Naive thymus-derived CD4-positive, alpha-beta T cell (primary cell): ENCODE results near the gene MAP10. TPM values are rescaled to one million over a fixed set of nuclear protein-coding genes. Genes with fewer than 3 reads are reported as not detected.

ENCODE experiments used
- ATAC-seq: fragments of 150-1000 bp; cut with Tn5 transposase; 2 replicates; pipeline ENCODE4 v1.10.0; 2021; ENCODE audit warnings: mild to moderate bottlenecking, moderate library complexity
- CTCF ChIA-PET: fragments of 350-600 bp; sonication (Branson Sonifier 250); formaldehyde crosslinking; loops from one replicate; lab custom pipeline; 2021; ENCODE audit warnings: antibody characterized with exemption; lab: Charles Lee
- POLR2A ChIA-PET: fragments of 350-600 bp; sonication (Branson Sonifier 250); formaldehyde crosslinking; loops from one replicate; lab custom pipeline; 2021; ENCODE audit warnings: antibody characterized with exemption, inconsistent platforms; lab: Charles Lee
- DNase-seq, 9 donors: peaks; one replicate each; pipeline versions ENCODE4 v3.0.0 to v3.0.0-alpha.2; 2020 to 2022; ENCODE audit warnings: mixed read lengths in 1 of 9
- H3K27ac ChIP-seq: one replicate; pipeline ENCODE4 v1.7.0; 2013; ENCODE audit warnings: mild to moderate bottlenecking, low read depth, low read length, moderate library complexity
- H3K27me3 ChIP-seq, 2 donors: one replicate each; pipeline ENCODE4 v1.7.0; 2013; ENCODE audit warnings: low read length in 2 of 2, mild to moderate bottlenecking in 2 of 2, moderate library complexity in 2 of 2; ENCODE audit not compliant: control insufficient read depth in 2 of 2, insufficient read depth in 2 of 2
- H3K36me3 ChIP-seq, 3 experiments: 1 replicate in 2 of 3; 2 replicates in 1 of 3; pipeline ENCODE4 v1.7.0; 2013; ENCODE audit warnings: low read length in 3 of 3, mild to moderate bottlenecking in 3 of 3, moderate library complexity in 1 of 3; ENCODE audit not compliant: insufficient read depth in 3 of 3, control insufficient read depth in 2 of 3
- H3K4me1 ChIP-seq, 2 donors: one replicate each; pipeline ENCODE4 v1.7.0; 2013; ENCODE audit warnings: low read length in 2 of 2, mild to moderate bottlenecking in 2 of 2, moderate library complexity in 1 of 2; ENCODE audit not compliant: control insufficient read depth in 2 of 2, insufficient read depth in 2 of 2
- H3K4me3 ChIP-seq: 2 replicates; pipeline ENCODE4 v1.7.0; 2013; ENCODE audit warnings: mild to moderate bottlenecking, low read length
- H3K9me3 ChIP-seq, 3 experiments: 1 replicate in 2 of 3; 2 replicates in 1 of 3; pipeline ENCODE4 v1.7.0; 2013; ENCODE audit warnings: low read length in 3 of 3; ENCODE audit not compliant: control insufficient read depth in 2 of 3
- H3K27ac Mint-ChIP-seq, 9 donors: one replicate each; pipeline ENCODE4 v1.8.0; 2020 to 2022; ENCODE audit warnings: mixed read lengths in 9 of 9, mild to moderate bottlenecking in 8 of 9, moderate library complexity in 5 of 9, inconsistent platforms in 2 of 9
- H3K27me3 Mint-ChIP-seq, 5 donors: one replicate each; pipeline ENCODE4 v1.8.0; 2021 to 2022; ENCODE audit warnings: mixed read lengths in 5 of 5, mild to moderate bottlenecking in 1 of 5
- H3K36me3 Mint-ChIP-seq, 5 donors: one replicate each; pipeline ENCODE4 v1.8.0; 2020 to 2022; ENCODE audit warnings: mixed read lengths in 5 of 5, mild to moderate bottlenecking in 3 of 5, inconsistent platforms in 1 of 5
- H3K4me1 Mint-ChIP-seq, 7 donors: one replicate each; pipeline ENCODE4 v1.8.0; 2020 to 2022; ENCODE audit warnings: mixed read lengths in 7 of 7, mild to moderate bottlenecking in 3 of 7, inconsistent platforms in 1 of 7
- H3K4me3 Mint-ChIP-seq, 10 donors: one replicate each; pipeline ENCODE4 v1.8.0; 2020 to 2022; ENCODE audit warnings: mild to moderate bottlenecking in 10 of 10, mixed read lengths in 10 of 10, moderate library complexity in 6 of 10, inconsistent platforms in 2 of 10
- H3K9me3 Mint-ChIP-seq, 11 donors: one replicate each; pipeline ENCODE4 v1.8.0; 2020 to 2022; ENCODE audit warnings: mixed read lengths in 11 of 11, mild to moderate bottlenecking in 4 of 11, inconsistent platforms in 1 of 11, moderate library complexity in 1 of 11
- intact Hi-C, 2 donors: fragments of 100-400 bp; cut with micrococcal nuclease; formaldehyde crosslinking; loops; one replicate each; pipeline ENCODE4 v1.15.1; 2023
- polyA plus RNA-seq, 2 donors: library from polyadenylated mRNA; unstranded; fragments of 300-500 nt; fragmentation: Illumina TruSeq; gene quantifications; one replicate each; pipeline ENCODE4 v1.2.3, GENCODE V29; 2021
- total RNA-seq, 6 experiments: library from RNA in 5 of 6; stranded (reverse) in 5 of 6; gene quantifications; 1 replicate in 5 of 6; 2 replicates in 1 of 6; pipeline ENCODE4 v1.2.3 and lab custom pipeline; 2021 to 2026

Gene MAP10
- total and polyA plus RNA-seq, 7 experiments from 2014 or later: 1.5 to 4.5 (median 2.4) TPM

- no peaks in the 10 kb centered on the region for H3K9me3 ChIP-seq
- H3K36me3 ChIP-seq: no peaks in the 10 kb centered on the region
- no peak overlapping the region for H3K4me3 ChIP-seq
- intact Hi-C loops: no loop called here
- H3K4me3 Mint-ChIP-seq: no peak overlapping the region
- no peaks in the 10 kb centered on the region for H3K27me3 Mint-ChIP-seq
- peaks cover 0 to 23% (median 9%) of the 10 kb centered on the region in 11 donors for H3K9me3 Mint-ChIP-seq
- H3K27ac ChIP-seq: no peak overlapping the region
- ATAC-seq (no peak), DNase-seq (no peak)
- CTCF ChIA-PET: no interaction called here
- H3K27me3 ChIP-seq: no peaks in the 10 kb centered on the region
- H3K4me1 Mint-ChIP-seq: no peaks in the 10 kb centered on the region
- POLR2A ChIA-PET: no interaction called here
- H3K36me3 Mint-ChIP-seq: peaks cover 0 to 13% (median 0%) of the 10 kb centered on the region in 5 donors
- H3K4me1 ChIP-seq: no peaks in the 10 kb centered on the region
- no peak overlapping the region for H3K27ac Mint-ChIP-seq
Observed at GRCh38 chr1:232844791-232845190, 39.6 kb downstream of the MAP10 start.

- ChIA-PET POLR2A (no interaction called here), CTCF (no interaction called here)
- Mint-ChIP-seq H3K27ac (no peak overlapping the region), H3K36me3 (peaks cover 0 to 13% (median 0%) of the 10 kb centered on the region in 5 donors), H3K4me1 (no peaks in the 10 kb centered on the region), H3K9me3 (peaks cover 0 to 21% (median 7%) of the 10 kb centered on the region in 11 donors), H3K4me3 (no peak overlapping the region), H3K27me3 (peaks cover 0 to under 1% (median 0%) of the 10 kb centered on the region in 5 donors)
- Histone ChIP-seq H3K36me3 (no peaks in the 10 kb centered on the region), H3K4me3 (no peak overlapping the region), H3K27me3 (no peaks in the 10 kb centered on the region), H3K27ac (no peak overlapping the region), H3K9me3 (no peaks in the 10 kb centered on the region), H3K4me1 (no peaks in the 10 kb centered on the region)
- intact Hi-C loops: no loop called here
- ATAC-seq: no peak
- DNase-seq: no peak
Observed at GRCh38 chr1:232845406-232845955, 40.3 kb downstream of the MAP10 start.

DNA sequence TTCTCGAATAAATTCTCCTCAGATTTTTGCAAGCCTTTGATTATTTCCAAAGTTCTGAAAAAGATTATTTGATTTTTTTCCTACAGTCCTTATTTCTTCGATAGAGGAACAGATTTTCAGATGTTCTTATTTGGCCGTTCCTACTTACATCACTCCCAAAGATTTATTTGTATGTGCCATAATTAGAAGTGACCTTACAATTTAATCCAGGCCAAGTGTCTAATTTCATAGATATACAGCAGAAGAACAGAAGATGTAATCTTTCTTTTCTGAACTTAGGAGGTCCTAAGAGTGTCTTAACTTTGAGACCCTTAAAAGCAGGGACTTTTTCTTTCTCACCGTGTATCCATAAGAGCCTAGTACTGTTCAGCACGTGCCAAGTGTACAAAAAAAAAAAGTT, 46.3 kb downstream of the MAP10 start:
- ChIA-PET CTCF (no interaction called here), POLR2A (no interaction called here)
- no peak overlapping the region for H3K27ac ChIP-seq
- Mint-ChIP-seq H3K4me1 (no peaks in the 10 kb centered on the region), H3K9me3 (no peaks in the 10 kb centered on the region), H3K27ac (no peak overlapping the region), H3K4me3 (no peak overlapping the region), H3K36me3 (no peaks in the 10 kb centered on the region), H3K27me3 (peaks cover 0 to 14% (median 0%) of the 10 kb centered on the region in 5 donors)
- H3K27me3 ChIP-seq: no peaks in the 10 kb centered on the region
- no peaks in the 10 kb centered on the region for H3K36me3 ChIP-seq
- no peak overlapping the region for H3K4me3 ChIP-seq
- ATAC-seq (no peak), DNase-seq (no peak)
- H3K4me1 ChIP-seq: no peaks in the 10 kb centered on the region
- intact Hi-C loops: no loop called here
- no peaks in the 10 kb centered on the region for H3K9me3 ChIP-seq

- Histone ChIP-seq H3K9me3 (no peaks in the 10 kb centered on the region), H3K4me3 (no peak overlapping the region), H3K27ac (no peak overlapping the region), H3K36me3 (no peaks in the 10 kb centered on the region), H3K27me3 (no peaks in the 10 kb centered on the region), H3K4me1 (no peaks in the 10 kb centered on the region)
- no peaks in the 10 kb centered on the region for H3K9me3 Mint-ChIP-seq
- no peaks in the 10 kb centered on the region for H3K4me1 Mint-ChIP-seq
- POLR2A ChIA-PET: no interaction called here
- H3K36me3 Mint-ChIP-seq: no peaks in the 10 kb centered on the region
- no peak overlapping the region for H3K4me3 Mint-ChIP-seq
- CTCF ChIA-PET: no interaction called here
- H3K27ac Mint-ChIP-seq: no peak overlapping the region
- no peak for DNase-seq
- intact Hi-C loops: no loop called here
- no peak for ATAC-seq
- peaks cover 0 to 25% (median 0%) of the 10 kb centered on the region in 5 donors for H3K27me3 Mint-ChIP-seq
Observed at GRCh38 chr1:232853994-232854797, 49.0 kb downstream of the MAP10 start.

GRCh38 chr1:232854798-232855159, 49.6 kb downstream of the MAP10 start:
- CTCF ChIA-PET: no interaction called here
- H3K4me1 Mint-ChIP-seq: no peaks in the 10 kb centered on the region
- POLR2A ChIA-PET: no interaction called here

DNA sequence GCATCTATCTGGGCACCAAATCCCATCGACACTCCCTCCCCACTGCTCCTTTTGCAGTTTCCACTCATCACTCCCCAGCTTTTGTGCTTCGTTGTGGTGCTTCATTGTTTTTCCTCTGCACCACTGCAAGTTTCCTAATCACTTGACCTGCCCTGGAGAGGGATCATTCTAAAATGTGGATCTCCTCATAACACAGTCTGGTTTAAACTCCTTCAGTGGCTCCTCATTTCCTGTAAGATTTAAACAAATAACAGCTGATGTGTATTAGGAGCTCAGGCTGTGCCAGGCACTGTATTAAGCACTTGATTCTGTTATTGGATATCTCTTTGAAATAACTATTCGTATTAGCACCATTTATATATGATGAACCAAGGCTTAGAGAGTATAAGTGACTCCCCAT, 51.3 kb downstream of the MAP10 start:
- ATAC-seq: no peak
- H3K9me3 Mint-ChIP-seq: no peaks in the 10 kb centered on the region
- POLR2A ChIA-PET: no interaction called here
- DNase-seq: no peak
- peaks cover 0 to 29% (median 4%) of the 10 kb centered on the region in 5 donors for H3K27me3 Mint-ChIP-seq
- Histone ChIP-seq H3K4me3 (no peak overlapping the region), H3K27me3 (no peaks in the 10 kb centered on the region), H3K9me3 (no peaks in the 10 kb centered on the region), H3K4me1 (no peaks in the 10 kb centered on the region), H3K36me3 (no peaks in the 10 kb centered on the region), H3K27ac (no peak overlapping the region)
- CTCF ChIA-PET: interaction anchor here (0.7 kb wide), 1 partner anchor 25 kb away, joined by 3 read pairs; no protein-coding TSS in a partner anchor
- intact Hi-C loops: no loop called here
- no peak overlapping the region for H3K27ac Mint-ChIP-seq
- H3K36me3 Mint-ChIP-seq: no peaks in the 10 kb centered on the region
- no peaks in the 10 kb centered on the region for H3K4me1 Mint-ChIP-seq
- H3K4me3 Mint-ChIP-seq: no peak overlapping the region

More at GRCh38 chr1:232854798-232855159, 49.6 kb downstream of the MAP10 start:
- Histone ChIP-seq H3K9me3 (no peaks in the 10 kb centered on the region), H3K4me1 (no peaks in the 10 kb centered on the region), H3K4me3 (no peak overlapping the region), H3K27ac (no peak overlapping the region), H3K27me3 (no peaks in the 10 kb centered on the region), H3K36me3 (no peaks in the 10 kb centered on the region)
- no peak for DNase-seq
- Mint-ChIP-seq H3K36me3 (no peaks in the 10 kb centered on the region), H3K27me3 (peaks cover 0 to 28% (median under 1%) of the 10 kb centered on the region in 5 donors), H3K27ac (no peak overlapping the region), H3K4me3 (no peak overlapping the region), H3K9me3 (no peaks in the 10 kb centered on the region)
- no peak for ATAC-seq
- intact Hi-C loops: no loop called here
